ENCODE data around the gene CST3. TPM values are rescaled to one million over a fixed set of nuclear protein-coding genes. Genes with fewer than 3 reads are reported as not detected.
"Not testable (repeated sequence)": the region's sequence is repeated elsewhere in the genome, so short reads cannot be mapped to it uniquely, and the experiment has no call there.

CST3 gene
- total and polyA plus RNA-seq, 7 experiments from 2014 or later, result 1.7 to 520 (median 20.5) TPM

GRCh38 chr20:23669327-23669726 lies 31.6 kb upstream of the CST3 start:
- CTCF ChIA-PET, result no interaction called here
- Mint-ChIP-seq H3K36me3 (no peaks in the 10 kb centered on the region), H3K27me3 (no peaks in the 10 kb centered on the region)

GRCh38 chr20:23668477-23668951 lies 30.8 kb upstream of the CST3 start:
- Histone ChIP-seq H3K4me1 (ENCODE audit: control insufficient read depth in 2 of 2, insufficient read depth in 2 of 2, low read length in 2 of 2) (no peaks in the 10 kb centered on the region), H3K36me3 (ENCODE audit: control insufficient read depth in 2 of 3, insufficient read depth in 3 of 3, low read length in 3 of 3) (no peaks in the 10 kb centered on the region), H3K27ac (ENCODE audit: low read depth, low read length) (no peak overlapping the region), H3K27me3 (ENCODE audit: control insufficient read depth in 2 of 2, insufficient read depth in 2 of 2, low read length in 2 of 2) (no peaks in the 10 kb centered on the region), H3K4me3 (ENCODE audit: low read length) (no peak overlapping the region), H3K9me3 (ENCODE audit: control insufficient read depth in 2 of 3, low read length in 3 of 3) (no peaks in the 10 kb centered on the region)
- Mint-ChIP-seq H3K4me1 (no peaks in the 10 kb centered on the region), H3K27me3 (no peaks in the 10 kb centered on the region), H3K36me3 (no peaks in the 10 kb centered on the region), H3K27ac (no peak overlapping the region), H3K9me3 (peaks cover 0 to 4% (median 0%) of the 10 kb centered on the region in 11 donors), H3K4me3 (no peak overlapping the region)
- ChIA-PET CTCF (no interaction called here), POLR2A (no interaction called here)
- intact Hi-C loops (cut with micrococcal nuclease), result loop anchor here in 1 of 2 donors (5.0 kb wide), 1 partner anchor 1249 kb away; no protein-coding TSS in a partner anchor
- ATAC-seq (peak; percentile 73), DNase-seq (peak in 6 of 9 donors; percentile 9 to 29 (median 22))

More at GRCh38 chr20:23669327-23669726, 31.6 kb upstream of the CST3 start:
- Mint-ChIP-seq H3K4me1 (no peaks in the 10 kb centered on the region), H3K27ac (no peak overlapping the region), H3K4me3 (no peak overlapping the region), H3K9me3 (peaks cover 0 to 5% (median 0%) of the 10 kb centered on the region in 11 donors)
- H3K36me3 ChIP-seq (ENCODE audit: control insufficient read depth in 2 of 3, insufficient read depth in 3 of 3, low read length in 3 of 3), result no peaks in the 10 kb centered on the region
- DNase-seq (no peak), ATAC-seq (no peak)
- POLR2A ChIA-PET, result no interaction called here
- H3K27ac ChIP-seq (ENCODE audit: low read depth, low read length), result no peak overlapping the region
- H3K4me3 ChIP-seq (ENCODE audit: low read length), result no peak overlapping the region
- no peaks in the 10 kb centered on the region for H3K9me3 ChIP-seq (ENCODE audit: control insufficient read depth in 2 of 3, low read length in 3 of 3)
- no peaks in the 10 kb centered on the region for H3K27me3 ChIP-seq (ENCODE audit: control insufficient read depth in 2 of 2, insufficient read depth in 2 of 2, low read length in 2 of 2)
- no peaks in the 10 kb centered on the region for H3K4me1 ChIP-seq (ENCODE audit: control insufficient read depth in 2 of 2, insufficient read depth in 2 of 2, low read length in 2 of 2)
- intact Hi-C loops (cut with micrococcal nuclease), result loop anchor here in 1 of 2 donors (5.0 kb wide), 1 partner anchor 1248 kb away; no protein-coding TSS in a partner anchor

DNA sequence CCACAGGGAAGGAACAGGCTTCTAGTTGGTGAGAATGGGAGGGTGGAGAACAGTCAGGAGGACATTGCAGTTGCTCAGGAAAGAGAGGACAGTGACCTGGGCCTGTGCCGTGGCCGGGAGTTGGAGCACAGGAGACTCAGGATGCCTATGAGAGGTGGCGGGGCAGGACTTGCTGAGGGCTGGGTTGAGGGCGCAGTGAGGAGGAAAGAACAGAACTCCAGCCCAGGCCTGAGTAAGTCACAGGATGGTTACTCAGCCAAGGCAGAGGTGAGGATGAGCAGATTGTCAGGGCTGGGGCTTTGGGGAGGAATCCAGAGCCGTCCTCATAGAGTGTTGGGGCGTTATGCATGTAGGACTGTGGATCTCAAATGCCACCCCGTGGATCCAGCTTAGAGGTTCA lies 29.9 kb upstream of the CST3 start:
- H3K27me3 Mint-ChIP-seq, result no peaks in the 10 kb centered on the region
- no peaks in the 10 kb centered on the region for H3K9me3 Mint-ChIP-seq
- Histone ChIP-seq H3K27ac (ENCODE audit: low read depth, low read length) (no peak overlapping the region), H3K4me1 (ENCODE audit: control insufficient read depth in 2 of 2, insufficient read depth in 2 of 2, low read length in 2 of 2) (no peaks in the 10 kb centered on the region), H3K9me3 (ENCODE audit: control insufficient read depth in 2 of 3, low read length in 3 of 3) (no peaks in the 10 kb centered on the region), H3K27me3 (ENCODE audit: control insufficient read depth in 2 of 2, insufficient read depth in 2 of 2, low read length in 2 of 2) (no peaks in the 10 kb centered on the region), H3K4me3 (ENCODE audit: low read length) (no peak overlapping the region), H3K36me3 (ENCODE audit: control insufficient read depth in 2 of 3, insufficient read depth in 3 of 3, low read length in 3 of 3) (no peaks in the 10 kb centered on the region)
- H3K4me1 Mint-ChIP-seq, result no peaks in the 10 kb centered on the region
- H3K27ac Mint-ChIP-seq, result no peak overlapping the region
- ATAC-seq (no peak), DNase-seq (no peak)
- intact Hi-C loops (cut with micrococcal nuclease), result loop anchor here in 1 of 2 donors (5.0 kb wide), 1 partner anchor 1250 kb away; no protein-coding TSS in a partner anchor
- no peaks in the 10 kb centered on the region for H3K36me3 Mint-ChIP-seq
- H3K4me3 Mint-ChIP-seq, result no peak overlapping the region
- ChIA-PET CTCF (no interaction called here), POLR2A (no interaction called here)

DNA sequence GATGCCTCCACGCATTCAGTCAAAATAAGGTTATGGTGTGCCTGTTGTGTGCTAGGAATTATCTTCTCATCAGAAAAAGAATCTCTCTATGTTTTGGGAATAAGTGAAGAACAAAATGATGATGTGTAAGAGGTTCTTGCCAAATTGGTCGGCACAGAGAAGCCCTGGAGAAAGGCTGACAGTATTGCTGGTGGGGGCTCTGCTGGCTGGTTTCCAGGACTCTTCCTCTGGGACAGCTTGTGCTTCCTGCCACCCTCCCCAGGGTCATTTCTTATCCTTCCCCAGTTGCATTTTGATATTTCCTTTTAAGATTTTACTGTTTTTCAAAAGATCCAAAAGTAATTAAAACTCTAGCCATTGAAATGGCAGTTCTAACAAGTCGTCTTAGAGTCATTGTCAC lies 28.9 kb upstream of the CST3 start:
- H3K4me3 ChIP-seq (ENCODE audit: low read length), result no peak overlapping the region
- Mint-ChIP-seq H3K4me3 (no peak overlapping the region), H3K27me3 (no peaks in the 10 kb centered on the region), H3K4me1 (no peaks in the 10 kb centered on the region), H3K27ac (no peak overlapping the region), H3K9me3 (no peaks in the 10 kb centered on the region), H3K36me3 (no peaks in the 10 kb centered on the region)
- CTCF ChIA-PET, result no interaction called here
- H3K27me3 ChIP-seq (ENCODE audit: control insufficient read depth in 2 of 2, insufficient read depth in 2 of 2, low read length in 2 of 2), result no peaks in the 10 kb centered on the region
- ATAC-seq (no peak), DNase-seq (no peak)
- H3K4me1 ChIP-seq (ENCODE audit: control insufficient read depth in 2 of 2, insufficient read depth in 2 of 2, low read length in 2 of 2), result no peaks in the 10 kb centered on the region
- intact Hi-C loops (cut with micrococcal nuclease), result loop anchor here in 1 of 2 donors (5.0 kb wide), 1 partner anchor 1251 kb away; no protein-coding TSS in a partner anchor
- no peaks in the 10 kb centered on the region for H3K36me3 ChIP-seq (ENCODE audit: control insufficient read depth in 2 of 3, insufficient read depth in 3 of 3, low read length in 3 of 3)
- POLR2A ChIA-PET, result no interaction called here
- H3K9me3 ChIP-seq (ENCODE audit: control insufficient read depth in 2 of 3, low read length in 3 of 3), result no peaks in the 10 kb centered on the region
- H3K27ac ChIP-seq (ENCODE audit: low read depth, low read length), result no peak overlapping the region

DNA sequence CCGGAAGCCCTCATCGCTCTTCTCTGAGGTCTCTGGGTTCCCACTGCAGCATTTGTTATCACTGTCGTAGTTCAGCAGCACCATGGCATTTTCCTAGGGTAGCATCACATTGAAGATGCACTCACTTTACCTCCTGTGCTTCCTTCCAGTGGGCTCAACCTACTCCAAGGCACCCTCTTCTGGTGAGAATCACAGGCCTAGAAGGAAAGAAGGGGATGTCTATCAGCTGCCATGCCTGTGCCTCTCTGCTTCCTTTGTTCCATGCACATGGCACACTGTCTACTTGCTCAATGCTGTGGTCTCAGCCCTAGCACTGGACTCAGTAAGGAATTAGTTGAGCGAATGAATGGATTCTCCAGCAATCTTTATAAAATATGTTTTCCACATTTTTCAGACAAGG lies 28.4 kb upstream of the CST3 start:
- DNase-seq (no peak), ATAC-seq (no peak)
- H3K9me3 Mint-ChIP-seq, result no peaks in the 10 kb centered on the region
- ChIA-PET CTCF (no interaction called here), POLR2A (no interaction called here)
- H3K4me1 ChIP-seq (ENCODE audit: control insufficient read depth in 2 of 2, insufficient read depth in 2 of 2, low read length in 2 of 2), result no peaks in the 10 kb centered on the region
- no peaks in the 10 kb centered on the region for H3K9me3 ChIP-seq (ENCODE audit: control insufficient read depth in 2 of 3, low read length in 3 of 3)
- no peaks in the 10 kb centered on the region for H3K27me3 Mint-ChIP-seq
- H3K4me3 ChIP-seq (ENCODE audit: low read length), result no peak overlapping the region
- no peaks in the 10 kb centered on the region for H3K36me3 ChIP-seq (ENCODE audit: control insufficient read depth in 2 of 3, insufficient read depth in 3 of 3, low read length in 3 of 3)
- intact Hi-C loops (cut with micrococcal nuclease), result loop anchor here in 1 of 2 donors (5.0 kb wide), 1 partner anchor 1251 kb away; no protein-coding TSS in a partner anchor
- H3K27ac Mint-ChIP-seq, result no peak overlapping the region
- H3K4me3 Mint-ChIP-seq, result no peak overlapping the region
- H3K27me3 ChIP-seq (ENCODE audit: control insufficient read depth in 2 of 2, insufficient read depth in 2 of 2, low read length in 2 of 2), result no peaks in the 10 kb centered on the region
- H3K4me1 Mint-ChIP-seq, result no peaks in the 10 kb centered on the region
- no peaks in the 10 kb centered on the region for H3K36me3 Mint-ChIP-seq
- H3K27ac ChIP-seq (ENCODE audit: low read depth, low read length), result no peak overlapping the region

- H3K36me3 Mint-ChIP-seq, result no peaks in the 10 kb centered on the region
- H3K4me1 Mint-ChIP-seq, result no peaks in the 10 kb centered on the region
- CTCF ChIA-PET, result no interaction called here
- Histone ChIP-seq H3K27ac (ENCODE audit: low read depth, low read length) (no peak overlapping the region), H3K36me3 (ENCODE audit: control insufficient read depth in 2 of 3, insufficient read depth in 3 of 3, low read length in 3 of 3) (no peaks in the 10 kb centered on the region), H3K4me1 (ENCODE audit: control insufficient read depth in 2 of 2, insufficient read depth in 2 of 2, low read length in 2 of 2) (no peaks in the 10 kb centered on the region), H3K4me3 (ENCODE audit: low read length) (no peak overlapping the region), H3K9me3 (ENCODE audit: control insufficient read depth in 2 of 3, low read length in 3 of 3) (no peaks in the 10 kb centered on the region), H3K27me3 (ENCODE audit: control insufficient read depth in 2 of 2, insufficient read depth in 2 of 2, low read length in 2 of 2) (no peaks in the 10 kb centered on the region)
- POLR2A ChIA-PET, result no interaction called here
- intact Hi-C loops (cut with micrococcal nuclease), result loop anchor here in 1 of 2 donors (5.0 kb wide), 1 partner anchor 1252 kb away; no protein-coding TSS in a partner anchor
- DNase-seq (no peak), ATAC-seq (no peak)
- H3K27me3 Mint-ChIP-seq, result no peaks in the 10 kb centered on the region
- H3K9me3 Mint-ChIP-seq, result no peaks in the 10 kb centered on the region
- H3K4me3 Mint-ChIP-seq, result no peak overlapping the region
- H3K27ac Mint-ChIP-seq, result no peak overlapping the region
These were observed 27.2 kb upstream of the CST3 start for GRCh38 chr20:23664954-23665353.

DNA sequence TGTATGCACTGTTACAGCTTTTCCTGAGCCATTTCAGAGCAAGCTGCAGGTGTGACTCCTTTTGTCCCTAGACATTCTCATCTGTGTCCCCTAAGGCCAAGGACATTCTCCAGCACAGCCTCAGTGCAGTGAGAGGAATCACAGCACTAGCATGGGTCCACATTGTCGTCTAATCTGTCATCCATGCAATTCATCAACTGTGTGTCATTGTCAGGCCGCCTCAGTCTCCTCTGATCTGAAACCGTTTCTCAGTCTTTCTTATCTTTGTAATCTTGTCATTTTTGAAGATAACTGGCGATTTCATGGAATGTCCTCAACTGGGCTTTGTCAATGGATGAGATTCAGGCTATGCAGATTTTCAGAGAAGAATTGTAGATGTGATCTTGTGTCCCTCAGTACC lies 26.3 kb upstream of the CST3 start:
- H3K9me3 Mint-ChIP-seq; POLR2A ChIA-PET; DNase-seq; H3K4me1 Mint-ChIP-seq; intact Hi-C loops (cut with micrococcal nuclease); CTCF ChIA-PET; H3K27ac ChIP-seq (ENCODE audit: low read depth, low read length); H3K4me3 ChIP-seq (ENCODE audit: low read length); H3K27me3 ChIP-seq (ENCODE audit: control insufficient read depth in 2 of 2, insufficient read depth in 2 of 2, low read length in 2 of 2); H3K36me3 Mint-ChIP-seq; H3K4me1 ChIP-seq (ENCODE audit: control insufficient read depth in 2 of 2, insufficient read depth in 2 of 2, low read length in 2 of 2); H3K4me3 Mint-ChIP-seq; H3K9me3 ChIP-seq (ENCODE audit: control insufficient read depth in 2 of 3, low read length in 3 of 3); H3K27ac Mint-ChIP-seq; H3K36me3 ChIP-seq (ENCODE audit: control insufficient read depth in 2 of 3, insufficient read depth in 3 of 3, low read length in 3 of 3); H3K27me3 Mint-ChIP-seq; ATAC-seq: not testable (repeated sequence)
